ENCODE measurements around the gene UTP25.

UTP25 gene

GRCh38 chr1:209869291-209870149 lies 41.7 kb downstream of the UTP25 start:
- TF ChIP-seq CTCF (IDR thresholded peaks at IDR 0.05; ENCODE audit: extremely low read depth, insufficient read depth, missing control alignments), result no peak
- in situ Hi-C loops (cut with MboI; ENCODE audit: low pct_unique_long_range_greater_than_20kb, low sequenced_read_pairs, unreplicated experiment), result loop anchor here (25.0 kb wide), 2 partner anchors 118 to 443 kb away; no protein-coding TSS in a partner anchor
- DNase-seq (ENCODE audit: low spot score), result no peak

GRCh38 chr1:209870151-209870831 lies 42.5 kb downstream of the UTP25 start:
- TF ChIP-seq CTCF (IDR thresholded peaks at IDR 0.05; ENCODE audit: extremely low read depth, insufficient read depth, missing control alignments), result no peak
- DNase-seq (ENCODE audit: low spot score), result no peak
- in situ Hi-C loops (cut with MboI; ENCODE audit: low pct_unique_long_range_greater_than_20kb, low sequenced_read_pairs, unreplicated experiment), result loop anchor here (25.0 kb wide), 2 partner anchors 117 to 442 kb away; no protein-coding TSS in a partner anchor

DNA sequence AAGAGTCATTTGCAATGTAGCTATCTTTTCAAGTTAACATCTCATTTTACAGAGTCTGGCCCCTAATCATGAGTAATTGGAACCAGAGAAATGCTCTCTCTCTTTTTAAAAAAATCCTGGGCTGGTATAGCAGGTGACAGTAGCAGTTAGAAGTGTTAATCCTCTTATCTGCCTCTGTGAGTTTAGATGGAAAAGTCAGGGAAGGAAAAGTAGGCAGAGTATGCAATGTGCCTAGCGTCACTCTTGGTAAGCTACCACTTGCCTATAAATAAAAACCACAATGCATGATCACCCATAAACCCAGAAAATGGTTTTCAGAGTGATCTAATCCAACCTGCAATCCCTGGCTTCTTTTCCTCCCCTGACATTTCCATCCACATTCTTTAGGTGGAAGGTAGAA lies 43.2 kb downstream of the UTP25 start:
- DNase-seq (ENCODE audit: low spot score), result no peak
- in situ Hi-C loops (cut with MboI; ENCODE audit: low pct_unique_long_range_greater_than_20kb, low sequenced_read_pairs, unreplicated experiment), result loop anchor here (25.0 kb wide), 2 partner anchors 116 to 441 kb away; no protein-coding TSS in a partner anchor
- TF ChIP-seq CTCF (IDR thresholded peaks at IDR 0.05; ENCODE audit: extremely low read depth, insufficient read depth, missing control alignments), result no peak

DNA sequence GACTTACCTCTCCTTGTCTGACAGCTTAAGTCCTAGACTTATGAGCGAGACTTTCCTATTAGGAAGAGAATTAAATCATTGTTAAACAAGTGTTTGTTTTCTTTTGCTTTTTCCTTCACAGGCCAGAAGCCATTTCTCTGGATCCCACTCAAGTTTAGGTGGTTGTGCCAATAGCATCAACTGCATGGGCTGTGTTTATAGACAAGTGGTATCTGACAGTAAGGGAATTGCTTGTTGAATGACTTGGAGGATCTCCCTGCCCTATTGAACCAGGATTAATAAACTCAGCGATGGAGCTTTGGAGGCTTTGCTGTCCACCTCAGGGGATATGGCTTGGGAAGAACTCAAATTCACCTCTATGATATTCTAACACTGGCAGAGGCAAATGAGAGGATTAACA lies 43.7 kb downstream of the UTP25 start:
- DNase-seq (ENCODE audit: low spot score), result no peak
- TF ChIP-seq CTCF (IDR thresholded peaks at IDR 0.05; ENCODE audit: extremely low read depth, insufficient read depth, missing control alignments), result no peak
- in situ Hi-C loops (cut with MboI; ENCODE audit: low pct_unique_long_range_greater_than_20kb, low sequenced_read_pairs, unreplicated experiment), result loop anchor here (25.0 kb wide), 2 partner anchors 116 to 441 kb away; no protein-coding TSS in a partner anchor

DNA sequence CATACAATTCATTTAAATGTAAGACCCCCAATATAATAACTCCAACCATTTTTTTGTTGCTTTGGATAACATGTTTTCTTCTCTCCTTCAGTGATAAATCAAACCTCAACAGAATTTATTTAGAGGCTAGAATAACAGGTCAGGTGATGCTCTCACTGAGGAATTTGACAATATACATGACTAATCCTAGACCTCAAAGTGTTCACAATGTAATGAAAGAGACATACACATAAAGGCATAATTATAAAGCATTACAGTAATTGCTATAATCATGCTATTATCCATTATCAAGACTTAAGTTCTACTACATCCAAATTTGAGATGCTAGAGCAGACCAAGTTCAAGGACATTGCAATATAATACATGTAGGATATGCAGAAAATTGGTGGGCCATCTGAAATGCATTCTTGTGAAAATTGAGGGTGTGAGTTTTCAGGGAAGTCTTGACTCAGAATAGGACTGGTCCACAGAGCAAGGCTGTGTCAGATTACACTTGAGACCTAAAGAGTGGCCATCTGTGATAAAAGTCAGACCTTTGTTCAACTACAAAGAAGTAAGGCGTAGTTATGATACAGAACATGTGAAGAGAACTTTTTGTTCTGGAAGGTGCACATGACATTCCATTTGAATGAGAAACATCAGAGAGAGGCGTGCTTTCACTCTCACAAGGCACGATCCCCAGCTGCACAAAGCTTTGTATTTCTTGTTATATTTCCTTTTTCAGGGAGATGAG lies 45.5 kb downstream of the UTP25 start:
- DNase-seq (ENCODE audit: low spot score), result no peak
- no peak for TF ChIP-seq CTCF (IDR thresholded peaks at IDR 0.05; ENCODE audit: extremely low read depth, insufficient read depth, missing control alignments)
- in situ Hi-C loops (cut with MboI; ENCODE audit: low pct_unique_long_range_greater_than_20kb, low sequenced_read_pairs, unreplicated experiment), result loop anchor here (25.0 kb wide), 2 partner anchors 114 to 439 kb away; no protein-coding TSS in a partner anchor

DNA sequence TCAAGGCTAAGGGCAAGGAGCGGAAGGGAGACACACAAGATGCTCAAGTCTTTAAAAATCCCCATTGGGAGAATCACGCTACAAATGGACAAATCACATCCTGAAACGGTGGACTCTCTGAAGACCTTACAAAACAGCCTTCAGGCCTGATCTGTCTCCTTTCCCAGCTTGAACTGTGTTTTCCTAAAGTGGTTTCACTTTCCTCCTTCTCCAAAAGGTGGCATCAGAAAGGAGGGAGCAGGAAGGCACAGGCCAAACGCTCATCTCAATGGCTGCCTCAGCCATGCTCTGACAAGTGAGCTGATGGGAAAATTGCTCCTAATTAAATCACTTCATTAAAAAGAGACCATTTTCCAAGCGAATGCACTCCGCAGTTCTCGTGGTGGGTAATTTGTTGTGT lies 47.7 kb downstream of the UTP25 start:
- in situ Hi-C loops (cut with MboI; ENCODE audit: low pct_unique_long_range_greater_than_20kb, low sequenced_read_pairs, unreplicated experiment), result no loop called here
- DNase-seq (ENCODE audit: low spot score), result no peak
- TF ChIP-seq CTCF (IDR thresholded peaks at IDR 0.05; ENCODE audit: extremely low read depth, insufficient read depth, missing control alignments), result no peak
